Measurements from ENCODE around the gene SLC17A2. TPM values are rescaled to one million over a fixed set of nuclear protein-coding genes. Genes with fewer than 3 reads are reported as not detected.
"Not testable (repeated sequence)": the region's sequence is repeated elsewhere in the genome, so short reads cannot be mapped to it uniquely, and the experiment has no call there.

The SLC17A2 gene
- total and polyA plus RNA-seq, 12 donors: not detected

- WGBS, 4 donors: 80 to 90% (median 83%) methylated on average over 5 of the region's 5 CpGs
- Histone ChIP-seq H3K27me3 (no peaks in the 10 kb centered on the region), H3K27ac (no peak overlapping the region), H3K9me3 (replicated peaks in 1 of 3) (no peaks in the 10 kb centered on the region), H3K4me3 (no peak overlapping the region), H3K36me3 (replicated peaks in 1 of 2) (no peaks in the 10 kb centered on the region), H3K4me1 (replicated peaks in 1 of 2) (no peaks in the 10 kb centered on the region)
- no peak for TF ChIP-seq POLR2A (IDR thresholded peaks at IDR 0.05)
- no peak for TF ChIP-seq CTCF (IDR thresholded peaks at IDR 0.05)
- intact Hi-C loops (cut with DNase I): no loop called here
- DNase-seq: no peak
These were observed 5.5 kb upstream of the SLC17A2 start for GRCh38 chr6:25935953-25936352.

GRCh38 chr6:25934735-25935313 is 4.3 kb upstream of the SLC17A2 start:
- Histone ChIP-seq H3K4me3 (no peak overlapping the region), H3K9me3 (replicated peaks in 1 of 3) (no peaks in the 10 kb centered on the region), H3K27me3 (no peaks in the 10 kb centered on the region), H3K27ac (no peak overlapping the region), H3K4me1 (replicated peaks in 1 of 2) (no peaks in the 10 kb centered on the region), H3K36me3 (replicated peaks in 1 of 2) (no peaks in the 10 kb centered on the region)
- DNase-seq: no peak
- WGBS, 4 donors: 58 to 76% (median 74%) methylated on average over 3 of the region's 3 CpGs
- intact Hi-C loops (cut with DNase I): no loop called here
- TF ChIP-seq POLR2A (IDR thresholded peaks at IDR 0.05): no peak
- TF ChIP-seq CTCF (IDR thresholded peaks at IDR 0.05): no peak

GRCh38 chr6:25934156-25934555 is 3.7 kb upstream of the SLC17A2 start:
- Histone ChIP-seq H3K9me3 (replicated peaks in 1 of 3) (no peaks in the 10 kb centered on the region), H3K36me3 (replicated peaks in 1 of 2) (no peaks in the 10 kb centered on the region), H3K27me3 (no peaks in the 10 kb centered on the region), H3K27ac (no peak overlapping the region), H3K4me1 (replicated peaks in 1 of 2) (no peaks in the 10 kb centered on the region), H3K4me3 (no peak overlapping the region)
- TF ChIP-seq CTCF (IDR thresholded peaks at IDR 0.05) (no peak), POLR2A (IDR thresholded peaks at IDR 0.05) (no peak)
- 75 to 83% (median 76%) methylated on average over 2 of the region's 2 CpGs for WGBS, 4 donors
- intact Hi-C loops (cut with DNase I): no loop called here
- DNase-seq: no peak

GRCh38 chr6:25931411-25931709 is 869 bp upstream of the SLC17A2 start:
- 66 to 79% (median 71%) methylated on average over 1 of the region's 1 CpG for WGBS, 4 donors
- H3K27ac ChIP-seq: no peak overlapping the region
- intact Hi-C loops (cut with DNase I): no loop called here
- no peaks in the 10 kb centered on the region for H3K27me3 ChIP-seq
- H3K9me3 ChIP-seq (replicated peaks in 1 of 3): no peaks in the 10 kb centered on the region
- TF ChIP-seq POLR2A (IDR thresholded peaks at IDR 0.05) (no peak), CTCF (IDR thresholded peaks at IDR 0.05) (no peak)
- H3K4me3 ChIP-seq: no peak overlapping the region
- peaks cover 0 to 7% of the 10 kb centered on the region in 2 donors for H3K4me1 ChIP-seq (replicated peaks in 1 of 2)
- DNase-seq: no peak
- no peaks in the 10 kb centered on the region for H3K36me3 ChIP-seq (replicated peaks in 1 of 2)

- H3K36me3 ChIP-seq (replicated peaks in 1 of 2); H3K4me1 ChIP-seq (replicated peaks in 1 of 2); DNase-seq; H3K27me3 ChIP-seq; H3K9me3 ChIP-seq (replicated peaks in 1 of 3); intact Hi-C loops (cut with DNase I); H3K27ac ChIP-seq; H3K4me3 ChIP-seq: not testable (repeated sequence)
- 91 to 93% (median 92%) methylated on average over 12 of the region's 12 CpGs for WGBS, 4 donors
These were observed 706 bp downstream of the SLC17A2 start for GRCh38 chr6:25929785-25930184.
